ENCODE data around the gene IL1A. TPM values are rescaled to one million over a fixed set of nuclear protein-coding genes. Genes with fewer than 3 reads are reported as not detected.

The IL1A gene
- total RNA-seq, 4 donors from 2014 or later: 0.13 TPM; not detected in 3

- Histone ChIP-seq H3K9me3 (no peaks in the 10 kb centered on the region), H3K4me1 (peaks cover 9 to 17% (median 16%) of the 10 kb centered on the region in 4 donors), H3K27ac (replicated peaks in 1 of 4) (no peak overlapping the region), H3K27me3 (no peaks in the 10 kb centered on the region), H3K4me3 (peak overlapping the region in 1 of 4 donors; percentile 14), H3K36me3 (no peaks in the 10 kb centered on the region)
- intact Hi-C loops (cut with DNase I): no loop called here
- no peak for DNase-seq (ENCODE audit: extremely low spot score)
- 41% methylated on average over 1 of the region's 1 CpG for WGBS
- no peak for TF ChIP-seq POLR2AphosphoS5 (IDR thresholded peaks at IDR 0.05)
- no peak for TF ChIP-seq POLR2A (IDR thresholded peaks at IDR 0.05; ENCODE audit: low read depth)
Observed at GRCh38 chr2:112768432-112768831, 15.9 kb downstream of the IL1A start.

GRCh38 chr2:112767693-112768330, 16.5 kb downstream of the IL1A start:
- peak overlapping the region in 2 of 4 donors; percentile 1 to 14 for H3K4me3 ChIP-seq

GRCh38 chr2:112765251-112765650, 19.0 kb downstream of the IL1A start:
- H3K4me3 ChIP-seq: peak overlapping the region; percentile 65 to 82 (median 71)
- no peak for DNase-seq (ENCODE audit: extremely low spot score)
- intact Hi-C loops (cut with DNase I): no loop called here
- TF ChIP-seq POLR2A (IDR thresholded peaks at IDR 0.05; ENCODE audit: low read depth) (no peak), POLR2AphosphoS5 (IDR thresholded peaks at IDR 0.05) (no peak), CTCF (IDR thresholded peaks at IDR 0.05) (no peak), EP300 (IDR thresholded peaks at IDR 0.05) (no peak)
- H3K4me1 ChIP-seq: peaks cover 9 to 17% (median 16%) of the 10 kb centered on the region in 4 donors
- H3K27ac ChIP-seq (replicated peaks in 1 of 4): peak overlapping the region; percentile 58 to 75 (median 66)
- H3K27me3 ChIP-seq: no peaks in the 10 kb centered on the region
- no peaks in the 10 kb centered on the region for H3K9me3 ChIP-seq
- H3K36me3 ChIP-seq: no peaks in the 10 kb centered on the region
- 40% methylated on average over 4 of the region's 4 CpGs for WGBS

More at GRCh38 chr2:112767693-112768330, 16.5 kb downstream of the IL1A start:
- DNase-seq (ENCODE audit: extremely low spot score): no peak
- Histone ChIP-seq H3K36me3 (no peaks in the 10 kb centered on the region), H3K27ac (replicated peaks in 1 of 4) (peak overlapping the region in 1 of 4 donors; percentile 49), H3K9me3 (no peaks in the 10 kb centered on the region), H3K27me3 (no peaks in the 10 kb centered on the region), H3K4me1 (peaks cover 9 to 17% (median 16%) of the 10 kb centered on the region in 4 donors)
- intact Hi-C loops (cut with DNase I): no loop called here
- WGBS: 65% methylated on average over 6 of the region's 6 CpGs
- TF ChIP-seq POLR2A (IDR thresholded peaks at IDR 0.05; ENCODE audit: low read depth) (no peak), POLR2AphosphoS5 (IDR thresholded peaks at IDR 0.05) (no peak), CTCF (IDR thresholded peaks at IDR 0.05) (no peak), EP300 (IDR thresholded peaks at IDR 0.05) (no peak)

- Histone ChIP-seq H3K36me3 (no peaks in the 10 kb centered on the region), H3K4me3 (peak within 1 kb of the TSS; percentile 65 to 82 (median 71)), H3K4me1 (peaks cover 9 to 17% (median 16%) of the 10 kb centered on the region in 4 donors), H3K27ac (replicated peaks in 1 of 4) (peak within 1 kb of the TSS; percentile 58 to 75 (median 66)), H3K27me3 (no peaks in the 10 kb centered on the region), H3K9me3 (no peaks in the 10 kb centered on the region)
- peak; percentile 98 for DNase-seq (ENCODE audit: extremely low spot score)
- WGBS: under 1% methylated on average over 23 of the region's 79 CpGs
- intact Hi-C loops (cut with DNase I): no loop called here
- TF ChIP-seq CTCF (IDR thresholded peaks at IDR 0.05): no peak
- TF ChIP-seq EP300 (IDR thresholded peaks at IDR 0.05): no peak
- no peak for TF ChIP-seq POLR2A (IDR thresholded peaks at IDR 0.05; ENCODE audit: low read depth)
- TF ChIP-seq POLR2AphosphoS5 (IDR thresholded peaks at IDR 0.05): peak; percentile 45 to 84
Observed at GRCh38 chr2:112764071-112765044, 19.9 kb downstream of the IL1A start, which contains the start of gene CKAP2L. Gene CKAP2L (minus strand): TSS chr2:112764609. CDS start chr2:112764598, 11 bp downstream.

GRCh38 chr2:112762276-112762675, 22.0 kb downstream of the IL1A start:
- intact Hi-C loops (cut with DNase I): no loop called here
- no peak overlapping the region for H3K27ac ChIP-seq (replicated peaks in 1 of 4)

More at GRCh38 chr2:112762276-112762675, 22.0 kb downstream of the IL1A start:
- no peaks in the 10 kb centered on the region for H3K9me3 ChIP-seq
- no peaks in the 10 kb centered on the region for H3K27me3 ChIP-seq
- 87% methylated on average over 4 of the region's 4 CpGs for WGBS
- DNase-seq (ENCODE audit: extremely low spot score): no peak
- no peaks in the 10 kb centered on the region for H3K36me3 ChIP-seq
- peaks cover 9 to 34% (median 27%) of the 10 kb centered on the region in 4 donors for H3K4me1 ChIP-seq
- TF ChIP-seq POLR2AphosphoS5 (IDR thresholded peaks at IDR 0.05) (no peak), CTCF (IDR thresholded peaks at IDR 0.05) (no peak), EP300 (IDR thresholded peaks at IDR 0.05) (no peak), POLR2A (IDR thresholded peaks at IDR 0.05; ENCODE audit: low read depth) (no peak)
- no peak overlapping the region for H3K4me3 ChIP-seq

Data from esophagus muscularis mucosa (tissue), 4 donors.